Mesenteric fat pad (tissue), 1 donor: ENCODE results near the gene MX2. TPM values are rescaled to one million over a fixed set of nuclear protein-coding genes. Genes with fewer than 3 reads are reported as not detected.

Source experiments
- DNase-seq: peaks from one replicate; pipeline ENCODE4 v3.0.0-alpha.2; 2020; ENCODE audit warnings: low spot score
- total RNA-seq: library from RNA; stranded (reverse); fragmentation: NEBNext Ultra II Directional; extraction: Animal tissue kit (Norgen Biotek cat#: 25700); gene quantifications from one replicate; pipeline ENCODE4 v1.2.1, GENCODE V29; 2021
- donor health status: DM: yes; HTN: yes; CAD: no.

MX2 gene
- total RNA-seq, 1 donor from 2014 or later, result 39.9 TPM

DNA sequence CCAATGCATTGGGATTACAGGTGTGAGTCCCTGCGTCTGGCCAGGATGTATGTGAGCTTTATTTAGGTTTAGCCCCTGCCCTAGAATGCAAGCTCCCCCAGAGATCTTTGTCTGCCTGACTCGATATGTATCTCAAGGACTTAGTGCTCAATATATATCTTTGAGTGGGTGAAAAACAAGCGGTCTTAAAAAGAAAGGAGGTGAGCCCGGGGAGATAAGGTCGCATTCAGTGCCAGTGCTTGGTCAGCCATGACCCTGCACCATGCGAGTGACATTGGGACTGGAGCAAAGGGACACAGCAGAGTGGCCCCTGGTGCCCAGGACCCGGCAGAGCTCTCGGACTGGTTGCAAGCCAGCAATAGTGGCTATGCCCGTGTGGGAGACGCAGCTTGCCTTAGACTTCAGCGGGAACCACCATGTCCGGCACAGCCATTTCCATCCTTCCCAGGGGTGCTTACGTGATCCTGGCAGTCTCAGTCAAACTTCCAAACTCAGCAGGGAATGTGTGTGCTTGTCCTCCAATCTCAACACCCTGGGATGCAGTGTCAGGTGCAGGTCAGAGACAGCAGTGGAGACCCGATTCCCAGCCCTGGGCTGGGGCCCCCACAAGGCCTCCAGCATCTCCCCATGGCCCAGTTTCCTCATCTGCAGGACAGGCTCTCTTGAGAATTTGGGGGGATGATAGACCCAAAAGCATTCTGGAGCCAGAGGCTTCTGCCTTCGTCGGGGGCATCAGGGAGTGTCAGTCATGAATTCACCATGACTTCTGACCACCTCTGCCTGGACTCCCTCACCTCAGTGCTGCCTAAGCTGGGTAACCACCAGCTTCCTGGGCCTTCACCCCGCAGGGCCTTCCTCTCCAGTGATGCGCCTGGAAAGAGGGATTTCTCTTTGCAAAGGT is 1.8 kb downstream of the MX2 start:
- DNase-seq, result peak; percentile 81

GRCh38 chr21:41364308-41364707 is 2.5 kb downstream of the MX2 start:
- peak; percentile 60 for DNase-seq

- DNase-seq, result peak; percentile 51
These were observed 3.7 kb downstream of the MX2 start for GRCh38 chr21:41365377-41366107.

- peak; percentile 75 for DNase-seq
These were observed 4.8 kb downstream of the MX2 start for GRCh38 chr21:41366522-41367151.

GRCh38 chr21:41367301-41367944 is 5.6 kb downstream of the MX2 start:
- DNase-seq, result peak; percentile 45

- peak; percentile 53 for DNase-seq
These were observed 6.3 kb downstream of the MX2 start for GRCh38 chr21:41367945-41368734.

DNA sequence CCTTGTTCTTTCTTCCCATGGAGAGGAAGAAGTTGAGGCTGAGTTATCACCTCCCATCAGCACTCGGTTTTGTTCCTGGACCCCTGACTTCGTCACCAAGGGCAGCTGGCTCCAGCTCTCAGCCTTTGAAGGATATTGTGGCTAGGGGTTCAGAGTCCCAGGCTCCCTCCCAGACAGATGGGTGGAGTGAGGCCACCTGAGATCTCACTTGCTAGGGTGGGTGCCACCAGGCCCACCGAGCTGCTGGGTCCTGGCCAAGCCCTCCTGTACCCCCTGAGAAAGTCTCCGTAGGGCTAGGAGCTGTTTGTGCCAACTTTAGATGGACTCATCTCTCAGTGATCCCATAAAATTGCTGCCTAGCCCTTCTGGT is 6.9 kb downstream of the MX2 start:
- DNase-seq, result peak; percentile 65

DNA sequence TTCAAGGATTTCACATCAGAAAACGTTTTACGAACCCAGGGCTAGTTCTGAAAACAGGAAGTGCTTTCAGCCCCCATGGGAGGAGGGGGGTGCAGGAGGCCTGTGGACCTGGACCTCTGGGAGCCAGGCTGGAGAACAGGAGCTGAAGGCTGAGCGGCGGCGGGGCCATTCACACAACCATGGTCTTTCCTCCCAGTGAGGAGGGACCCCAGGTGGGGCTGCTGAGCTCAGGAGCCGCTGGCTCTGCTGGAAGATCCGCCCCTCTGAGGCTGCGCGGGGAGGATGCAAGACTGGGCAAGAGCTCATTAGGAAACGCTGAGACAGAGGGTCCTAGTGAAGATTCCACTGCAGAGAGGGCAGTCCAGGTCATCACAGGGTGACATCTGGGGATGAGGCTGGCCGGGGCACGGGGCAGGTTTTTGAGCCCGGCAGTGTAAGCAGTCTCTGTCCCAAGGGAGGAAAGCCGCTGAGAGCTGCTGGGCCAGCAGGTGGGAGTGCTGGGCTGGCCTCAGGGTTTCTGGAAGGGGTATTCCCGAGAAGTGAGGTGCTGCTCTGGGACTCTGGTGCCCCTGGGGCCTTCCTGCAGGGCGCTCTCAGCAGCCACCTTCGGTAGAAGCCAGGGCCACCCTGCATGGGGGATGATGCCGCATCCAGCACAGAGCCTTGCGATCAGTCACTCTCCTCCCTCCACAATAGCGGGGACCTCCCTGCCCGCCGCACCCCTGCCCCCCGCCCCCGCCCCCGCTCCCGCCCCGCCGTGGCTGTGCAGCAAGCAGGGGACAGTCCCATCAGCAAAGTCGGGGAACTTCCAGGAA is 7.5 kb downstream of the MX2 start:
- peak; percentile 89 for DNase-seq

- peak; percentile 87 for DNase-seq
These were observed 8.4 kb downstream of the MX2 start for GRCh38 chr21:41369920-41370839.

DNA sequence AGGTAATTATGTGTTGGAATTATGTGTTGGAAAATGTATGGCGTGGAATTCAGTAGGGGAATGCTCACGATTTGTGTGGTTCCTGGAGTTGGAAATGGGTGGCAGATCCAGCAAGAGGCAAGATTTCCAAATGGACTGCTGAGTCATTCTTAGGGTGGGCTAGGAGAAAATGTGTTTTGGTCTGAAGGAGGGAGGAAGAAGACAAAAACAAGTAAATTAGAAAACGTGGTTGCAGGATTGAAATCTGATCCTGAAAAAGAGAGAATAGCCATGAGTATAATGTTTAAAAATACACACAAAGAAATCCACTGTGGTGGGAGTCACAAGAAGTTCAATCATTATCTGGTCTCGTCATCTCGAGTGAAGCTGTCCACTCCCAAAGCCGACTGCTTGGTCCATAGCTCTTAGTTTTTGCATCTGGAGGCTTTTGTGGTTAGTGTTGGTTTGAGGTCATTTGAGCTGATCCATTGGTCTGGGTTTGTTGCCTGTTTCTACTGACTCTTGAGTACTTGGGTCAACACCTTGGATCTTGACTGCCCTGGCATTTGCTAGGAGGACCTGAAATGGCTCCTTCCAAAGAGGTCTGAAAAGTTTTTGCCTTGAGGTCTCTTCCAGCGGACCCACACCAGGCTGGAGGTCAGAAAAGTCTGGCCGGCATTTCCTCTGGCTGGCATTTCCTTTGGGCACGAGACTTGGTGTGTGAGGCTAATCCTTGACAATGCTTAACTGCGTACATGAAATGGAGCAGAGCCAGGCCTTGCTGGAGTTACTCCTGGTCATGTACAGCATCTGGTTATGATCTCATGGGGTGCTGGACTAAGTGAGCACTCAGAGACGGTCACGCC is 9.2 kb downstream of the MX2 start:
- DNase-seq, result peak; percentile 35

DNA sequence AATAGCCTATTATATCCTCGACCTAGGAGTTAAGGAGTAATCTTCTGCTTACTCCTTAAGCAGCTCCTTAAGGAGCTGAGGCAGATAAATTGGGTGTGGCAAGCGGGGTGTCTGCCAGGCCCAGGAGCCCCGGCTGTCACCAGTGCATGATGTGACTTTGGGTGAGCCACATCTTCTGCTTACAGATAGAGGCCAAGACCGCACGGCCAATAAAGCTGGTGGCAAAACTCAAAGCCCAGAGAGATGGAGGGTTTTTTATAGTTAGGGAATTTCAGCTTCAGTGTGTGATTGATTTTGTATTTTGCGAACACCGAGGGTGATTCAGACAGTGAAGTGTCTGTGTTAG is 9.8 kb downstream of the MX2 start:
- DNase-seq, result no peak

DNA sequence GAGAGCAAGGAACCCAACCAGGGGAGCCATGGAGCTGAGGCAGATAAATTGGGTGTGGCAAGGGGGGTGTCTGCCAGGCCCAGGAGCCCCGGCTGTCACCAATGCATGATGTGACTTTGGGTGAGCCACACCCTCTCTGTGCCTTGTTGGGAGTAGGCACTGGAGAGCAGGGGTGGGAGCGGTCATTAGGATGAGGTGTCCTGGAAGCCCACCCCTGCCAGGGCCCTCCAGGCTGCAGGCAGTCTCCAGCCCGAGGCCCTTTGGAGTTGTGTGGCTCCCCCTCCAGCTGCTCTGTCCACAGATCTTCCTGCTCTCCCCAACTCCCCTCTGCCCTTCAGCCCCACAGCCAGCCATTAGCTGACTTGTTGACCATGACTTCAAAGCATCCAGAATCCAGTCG is 11.4 kb downstream of the MX2 start:
- peak; percentile 69 for DNase-seq

DNA sequence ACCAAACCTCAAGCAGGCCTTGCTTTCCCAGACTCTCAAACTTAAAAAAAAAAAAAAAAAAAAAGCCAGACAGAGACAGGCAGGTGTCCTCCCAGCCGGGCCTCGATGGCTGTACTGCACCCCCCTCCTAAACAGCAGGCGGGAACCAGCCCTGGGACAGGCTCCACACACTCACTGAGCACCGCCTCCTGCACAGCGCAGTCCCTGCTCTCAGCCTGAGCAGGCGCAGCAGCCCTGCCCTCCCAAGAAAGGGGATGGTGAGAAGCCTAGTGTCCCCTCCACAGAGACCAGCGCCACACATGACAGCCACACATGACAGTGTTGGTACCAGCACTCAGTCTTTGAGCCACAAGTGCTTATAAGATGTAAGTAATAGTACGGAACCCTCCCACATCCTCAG is 11.9 kb downstream of the MX2 start:
- peak; percentile 53 for DNase-seq

GRCh38 chr21:41374177-41374712 is 12.4 kb downstream of the MX2 start:
- peak; percentile 62 for DNase-seq

- DNase-seq, result peak; percentile 55
These were observed 13.2 kb downstream of the MX2 start for GRCh38 chr21:41374867-41375533.

DNA sequence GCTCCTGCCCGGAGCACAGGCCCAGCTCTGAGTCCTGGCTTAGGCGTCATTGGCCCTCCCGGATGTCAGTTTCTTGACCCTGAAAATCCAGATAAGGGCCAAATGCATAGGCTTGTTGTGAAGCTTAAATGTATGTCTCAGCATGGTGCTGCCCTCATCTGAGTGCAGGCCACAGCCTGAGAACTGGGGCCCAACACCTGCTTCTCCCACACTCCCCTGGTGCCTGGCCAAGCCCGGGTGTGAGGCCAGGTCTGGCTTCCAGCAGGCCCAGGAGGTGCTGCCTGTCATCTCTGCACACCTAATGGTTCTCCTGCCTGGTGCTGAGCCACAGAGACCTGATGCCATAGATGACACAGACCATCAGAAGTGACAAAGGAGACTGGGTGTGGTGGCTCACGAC is 14.0 kb downstream of the MX2 start:
- DNase-seq, result peak; percentile 55

- no peak for DNase-seq
These were observed 15.9 kb downstream of the MX2 start for GRCh38 chr21:41377715-41378114.
